WI38 (cell line): ENCODE measurements around the gene SNTG2.

ENCODE experiments used
- H3K4me3 ChIP-seq: 2 replicates; pipeline ENCODE4 v1.5.1; 2011; ENCODE audit warnings: low read depth, mild to moderate bottlenecking, control low read depth, low read length
- CTCF ChIP-seq: IDR thresholded peaks from 2 replicates; pipeline ENCODE4 v1.5.1; 2012; ENCODE audit warnings: low read depth, mild to moderate bottlenecking, control low read depth, low read length

The SNTG2 gene

DNA sequence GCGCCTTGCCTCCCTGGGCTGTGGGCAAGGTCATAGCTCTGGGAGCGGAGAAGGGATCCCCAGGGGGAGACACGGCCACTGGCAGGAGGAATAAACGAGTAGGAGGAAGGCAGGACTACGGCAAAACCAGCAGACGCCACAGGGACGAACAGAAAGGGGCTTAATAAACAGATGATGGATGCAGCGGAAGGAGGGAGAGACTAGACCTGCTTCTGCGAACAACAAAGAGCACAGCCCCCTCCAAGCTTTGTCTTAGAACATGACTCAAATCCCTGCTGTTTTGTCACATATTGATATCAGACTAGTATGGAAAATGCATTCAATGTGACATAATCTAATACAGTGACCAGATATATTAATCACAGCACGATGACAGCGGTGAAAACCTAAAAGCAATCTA, 306.7 kb downstream of the SNTG2 start:
- no peak overlapping the region for H3K4me3 ChIP-seq
- TF ChIP-seq CTCF = no peak

- H3K4me3 ChIP-seq = no peak overlapping the region
- TF ChIP-seq CTCF = no peak
Observed at GRCh38 chr2:1259746-1260145, 309.1 kb downstream of the SNTG2 start.

DNA sequence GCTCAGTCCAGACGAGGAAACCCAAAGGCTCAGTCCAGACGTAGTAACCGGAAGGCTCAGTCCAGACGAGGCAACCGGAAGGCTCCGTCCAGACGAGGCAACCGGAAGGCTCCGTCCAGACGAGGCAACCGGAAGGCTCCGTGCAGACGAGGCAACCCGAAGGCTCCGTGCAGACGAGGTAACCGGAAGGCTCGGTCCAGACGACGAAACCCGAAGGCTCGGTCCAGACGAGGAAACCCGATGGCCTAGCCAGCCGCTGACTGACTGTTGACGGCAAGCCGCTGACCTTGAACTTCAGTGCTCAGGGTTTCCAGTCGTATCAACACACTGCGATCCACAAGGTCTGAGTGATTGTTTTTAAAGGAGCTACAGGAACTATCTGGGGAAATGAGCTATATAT, 312.0 kb downstream of the SNTG2 start:
- no peak for TF ChIP-seq CTCF
- no peak overlapping the region for H3K4me3 ChIP-seq

- H3K4me3 ChIP-seq = no peak overlapping the region
- no peak for TF ChIP-seq CTCF
Observed at GRCh38 chr2:1265454-1265853, 314.8 kb downstream of the SNTG2 start.

GRCh38 chr2:1266351-1266750, 315.7 kb downstream of the SNTG2 start:
- no peak for TF ChIP-seq CTCF
- no peak overlapping the region for H3K4me3 ChIP-seq

GRCh38 chr2:1268034-1268433, 317.4 kb downstream of the SNTG2 start:
- no peak for TF ChIP-seq CTCF
- no peak overlapping the region for H3K4me3 ChIP-seq

DNA sequence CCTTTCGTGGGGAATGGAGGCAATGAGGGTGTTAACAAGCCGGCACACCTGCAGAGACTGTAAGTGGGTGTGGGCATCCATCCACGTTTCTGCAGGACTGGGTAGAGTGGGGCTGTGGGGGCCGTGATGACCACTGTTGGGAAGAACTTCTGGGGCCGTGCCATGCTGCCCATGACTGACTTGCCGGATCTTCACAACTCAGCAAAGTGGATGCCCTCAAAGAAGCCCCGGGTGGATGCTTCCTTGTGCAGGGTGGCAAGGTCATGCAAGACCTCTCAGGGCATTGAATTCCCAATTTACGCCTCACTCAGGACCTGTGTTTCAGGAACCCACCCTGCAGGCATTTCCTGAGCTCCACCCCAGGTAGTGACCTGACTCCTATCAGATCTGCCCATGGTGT, 319.2 kb downstream of the SNTG2 start:
- H3K4me3 ChIP-seq = no peak overlapping the region
- TF ChIP-seq CTCF = no peak
